ENCODE results near the gene COA1.
"Not testable (repeated sequence)": the region's sequence is repeated elsewhere in the genome, so short reads cannot be mapped to it uniquely, and the experiment has no call there.

COA1 gene, protein sequence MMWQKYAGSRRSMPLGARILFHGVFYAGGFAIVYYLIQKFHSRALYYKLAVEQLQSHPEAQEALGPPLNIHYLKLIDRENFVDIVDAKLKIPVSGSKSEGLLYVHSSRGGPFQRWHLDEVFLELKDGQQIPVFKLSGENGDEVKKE

DNA sequence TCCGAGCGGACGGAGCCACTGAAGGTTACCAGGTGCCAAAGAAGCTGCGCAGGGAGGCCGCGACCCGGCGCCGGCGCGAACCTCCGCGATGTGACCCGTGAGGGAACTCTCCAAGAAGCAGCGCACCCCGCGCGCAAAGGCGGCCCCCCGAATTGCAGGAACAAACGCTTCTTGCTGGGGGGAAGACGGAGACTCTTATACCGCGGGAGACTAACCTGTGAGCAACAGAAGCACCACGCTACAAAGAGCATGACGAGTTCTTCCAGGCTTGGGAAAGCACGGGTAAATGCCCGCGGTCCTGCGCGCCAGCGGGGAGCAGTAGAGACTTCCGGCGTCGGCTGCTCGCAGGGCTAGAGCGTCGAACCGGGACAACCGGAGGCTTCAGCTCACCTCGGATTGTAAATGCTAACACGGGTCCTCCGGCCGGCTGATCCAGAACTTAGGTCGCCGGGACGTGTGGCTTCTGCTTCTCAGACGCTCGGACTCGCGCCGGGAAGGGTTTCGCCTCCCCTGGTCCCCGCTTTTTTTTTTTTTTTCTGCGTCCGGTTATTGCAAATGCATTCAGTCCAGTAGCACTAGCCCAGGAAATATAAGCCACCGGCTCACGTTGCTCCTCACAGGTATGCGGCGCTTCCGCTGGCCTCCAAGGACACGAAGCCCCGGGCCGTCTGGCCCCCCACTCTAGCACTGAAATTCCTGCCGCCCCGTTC, at the start of gene COA1:
Gene COA1, minus strand, starts transcription at position 310 of the 710 bp plus-strand sequence. CDS start 80,909 bp downstream, outside the sequence.
- peak; percentile 77 to 82 for DNase-seq

DNA sequence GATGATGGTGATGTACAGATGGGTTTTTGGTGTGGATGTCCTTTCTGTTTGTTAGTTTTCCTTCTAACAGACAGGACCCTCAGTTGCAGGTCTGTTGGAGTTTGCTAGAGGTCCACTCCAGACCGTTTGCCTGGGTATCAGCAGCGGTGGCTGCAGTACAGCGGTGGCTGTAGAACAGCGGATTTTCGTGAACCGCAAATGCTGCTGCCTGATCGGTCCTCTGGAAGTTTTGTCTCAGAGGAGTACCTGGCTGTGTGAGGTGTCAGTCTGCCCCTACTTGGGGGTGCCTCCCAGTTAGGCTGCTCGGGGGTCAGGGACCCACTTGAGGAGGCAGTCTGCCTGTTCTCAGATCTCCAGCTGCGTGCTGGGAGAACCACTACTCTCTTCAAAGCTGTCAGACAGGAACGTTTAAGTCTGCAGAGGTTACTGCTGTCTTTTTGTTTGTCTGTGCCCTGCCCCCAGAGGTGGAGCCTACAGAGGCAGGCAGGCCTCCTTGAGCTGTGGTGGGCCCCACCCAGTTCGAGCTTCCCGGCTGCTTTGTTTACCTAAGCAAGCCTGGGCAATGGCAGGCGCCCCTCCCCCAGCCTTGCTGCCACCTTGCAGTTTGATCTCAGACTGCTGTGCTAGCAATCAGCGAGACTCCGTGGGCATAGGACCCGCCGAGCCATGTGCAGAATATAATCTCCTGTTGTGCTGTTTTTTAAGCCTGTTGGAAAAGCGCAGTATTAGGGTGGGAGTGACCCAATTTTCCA, 49.1 kb upstream of the COA1 start:
- DNase-seq: not testable (repeated sequence)

DNA sequence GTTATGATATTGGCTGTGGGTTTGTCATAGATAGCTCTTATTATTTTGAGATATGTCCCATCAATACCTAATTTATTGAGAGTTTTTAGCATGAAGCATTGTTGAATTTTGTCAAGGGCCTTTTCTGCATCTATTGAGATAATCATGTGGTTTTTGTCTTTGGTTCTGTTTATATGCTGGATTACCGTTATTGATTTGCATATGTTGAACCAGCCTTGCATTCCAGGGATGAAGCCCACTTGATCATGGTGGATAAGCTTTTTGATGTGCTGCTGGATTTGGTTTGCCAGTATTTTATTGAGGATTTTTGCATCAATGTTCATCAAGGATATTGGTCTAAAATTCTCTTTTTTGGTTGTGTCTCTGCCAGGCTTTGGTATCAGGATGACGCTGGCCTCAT, 45.9 kb upstream of the COA1 start:
- DNase-seq: not testable (repeated sequence)

DNA sequence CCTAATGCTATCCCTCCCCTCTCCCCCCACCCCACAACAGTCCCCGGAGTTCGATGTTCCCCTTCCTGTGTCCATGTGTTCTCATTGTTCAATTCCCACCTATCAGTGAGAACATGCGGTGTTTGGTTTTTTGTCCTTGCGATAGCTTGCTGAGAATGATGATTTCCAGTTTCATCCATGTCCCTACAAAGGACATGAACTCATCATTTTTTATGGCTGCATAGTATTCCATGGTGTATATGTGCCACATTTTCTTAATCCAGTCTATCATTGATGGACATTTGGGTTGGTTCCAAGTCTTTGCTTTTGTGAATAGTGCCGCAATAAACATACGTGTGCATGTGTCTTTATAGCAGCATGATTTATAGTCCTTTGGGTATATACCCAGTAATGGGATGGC, 43.9 kb upstream of the COA1 start:
- not testable (repeated sequence) for DNase-seq

DNA sequence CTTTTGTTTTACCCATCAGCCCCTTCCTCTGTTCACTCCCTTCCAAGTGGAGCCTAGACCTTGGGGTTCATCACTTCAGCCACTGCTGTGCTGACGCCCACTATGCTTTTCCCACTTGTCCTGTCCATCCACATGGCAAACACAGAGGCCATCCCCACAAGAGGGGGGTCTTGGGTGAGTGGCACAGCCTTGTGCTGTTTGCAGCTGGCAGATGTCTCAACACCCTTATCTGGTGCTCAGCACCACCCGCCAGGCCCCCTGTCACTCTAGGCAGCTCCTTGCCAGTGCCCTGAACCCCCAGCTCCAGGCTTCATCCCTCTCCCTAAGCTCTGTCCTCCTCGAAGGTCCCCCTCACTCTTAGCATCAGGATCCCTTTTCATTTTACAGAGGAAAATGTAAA, 42.2 kb upstream of the COA1 start:
- DNase-seq: no peak

DNA sequence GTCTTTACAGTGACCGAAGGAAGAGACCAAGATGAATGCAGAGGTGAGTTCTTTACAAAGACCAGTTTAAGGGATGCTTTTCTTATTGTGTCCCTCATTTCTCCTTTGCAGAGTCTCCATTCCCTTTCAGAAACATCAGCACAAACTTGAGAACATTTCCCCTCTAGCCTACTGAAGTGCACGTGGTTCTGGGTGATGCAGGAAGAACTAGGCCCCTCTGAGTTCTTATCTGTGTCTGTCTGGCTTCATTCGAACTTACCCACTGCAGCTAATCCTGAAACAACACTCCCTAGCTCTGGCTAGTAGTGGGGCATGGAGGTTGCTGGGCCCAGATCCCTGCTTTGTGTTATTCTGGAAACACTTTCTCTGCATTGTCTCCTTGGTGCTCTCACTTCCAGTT, 41.8 kb upstream of the COA1 start:
- DNase-seq: no peak

DNA sequence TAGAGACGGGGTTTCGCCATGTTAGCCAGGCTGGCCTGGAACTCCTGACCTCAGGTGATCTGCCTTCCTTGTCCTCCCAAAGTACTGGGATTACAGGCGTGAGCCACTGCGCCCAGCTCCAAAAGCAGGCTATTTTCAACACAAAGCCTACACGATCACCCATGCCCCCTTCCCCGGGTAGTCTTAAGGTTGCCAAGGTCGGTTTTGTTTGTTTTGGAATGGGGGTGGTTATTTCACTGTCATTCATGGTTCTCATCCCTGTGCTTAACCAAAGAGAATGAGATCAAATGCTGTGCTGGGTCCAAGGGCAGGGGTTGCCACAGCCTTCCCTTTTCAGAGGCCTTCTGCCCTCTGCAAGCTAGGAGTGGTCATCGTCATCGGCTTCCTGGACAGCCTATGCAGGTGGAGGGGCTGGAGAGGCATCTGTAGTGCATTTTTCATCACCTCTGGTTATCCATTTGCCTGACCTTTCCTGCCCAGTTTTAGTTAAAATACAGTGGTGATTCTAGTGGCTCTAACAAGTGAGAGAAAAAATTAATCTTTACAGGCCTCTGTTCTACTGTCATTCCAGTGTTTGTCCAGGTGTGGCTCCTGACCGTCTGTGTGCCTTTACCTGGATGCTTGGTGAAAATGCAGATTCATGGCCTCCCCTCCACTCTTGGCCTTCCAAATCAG, 40.6 kb upstream of the COA1 start:
- no peak for DNase-seq

DNA sequence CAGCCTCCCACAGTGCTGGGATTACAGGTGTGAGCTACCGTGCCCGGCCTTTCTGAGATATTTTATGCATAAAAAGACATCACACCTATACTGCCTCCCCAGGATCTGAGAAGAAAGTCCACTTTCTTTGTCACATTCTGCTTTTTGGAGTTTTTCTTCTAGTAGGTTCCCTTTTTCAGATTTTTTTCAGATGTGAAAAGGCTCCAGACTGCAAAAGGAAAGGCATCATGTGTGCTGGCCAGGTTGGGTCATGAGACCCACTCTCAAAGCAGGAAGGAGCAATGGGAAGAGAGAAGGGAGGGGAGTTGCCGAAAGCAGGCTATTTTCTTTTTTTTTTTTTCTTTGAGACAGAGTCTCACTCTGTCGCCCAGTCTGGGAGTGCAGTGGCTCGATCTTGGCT, 40.0 kb upstream of the COA1 start:
- DNase-seq: no peak

DNA sequence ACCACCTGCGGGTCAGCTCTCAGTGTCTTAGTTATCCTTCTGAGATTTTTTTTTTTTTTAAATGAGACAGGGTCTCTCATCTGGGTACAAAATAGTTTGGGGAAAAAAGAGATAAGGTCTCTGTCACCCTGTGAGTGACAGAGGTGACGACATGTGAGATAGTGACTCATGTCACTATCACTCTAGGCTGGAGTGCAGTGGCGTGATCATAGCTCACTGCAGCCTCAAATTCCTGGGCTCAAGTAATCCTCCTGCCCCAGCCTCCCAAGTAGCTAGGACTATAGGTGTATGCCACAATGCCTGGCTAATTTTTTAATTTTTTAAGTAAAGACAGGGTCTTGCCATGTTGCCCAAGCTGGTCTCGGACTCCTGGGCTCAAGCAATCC, 39.6 kb upstream of the COA1 start:
- DNase-seq: no peak

DNA sequence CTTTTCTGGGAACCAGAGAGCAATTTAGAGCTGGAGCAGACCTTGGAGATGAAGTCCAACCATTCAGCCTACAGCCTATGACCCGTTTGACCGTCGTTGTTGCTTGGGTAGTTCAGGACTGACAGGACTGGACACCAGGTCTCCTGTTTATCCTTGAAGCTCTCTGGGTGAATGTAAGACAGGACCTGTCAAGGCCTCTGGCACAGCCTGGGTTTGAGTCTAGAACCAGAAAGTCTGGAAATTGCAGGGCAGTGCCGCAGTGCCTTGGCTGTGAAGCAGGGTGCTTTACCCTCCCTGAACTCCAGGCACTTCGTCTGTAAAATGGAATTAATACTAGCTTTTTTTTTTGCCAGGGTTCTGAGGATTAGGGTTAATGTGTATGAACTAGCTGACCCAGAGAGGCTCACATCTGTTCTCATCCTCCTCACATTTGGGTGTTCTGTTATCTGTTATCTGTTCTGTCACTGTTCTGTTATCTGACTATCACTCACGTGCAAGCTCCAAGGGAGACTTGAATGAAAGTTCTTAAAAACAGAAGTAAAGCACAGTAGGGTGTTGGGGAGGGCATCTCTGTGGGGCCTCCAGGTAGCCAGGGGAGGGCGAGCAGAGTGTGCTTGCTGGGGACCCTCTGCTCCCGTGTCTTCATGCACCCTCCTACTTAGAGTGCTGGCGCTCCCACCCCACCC, 39.0 kb upstream of the COA1 start:
- DNase-seq: no peak

DNA sequence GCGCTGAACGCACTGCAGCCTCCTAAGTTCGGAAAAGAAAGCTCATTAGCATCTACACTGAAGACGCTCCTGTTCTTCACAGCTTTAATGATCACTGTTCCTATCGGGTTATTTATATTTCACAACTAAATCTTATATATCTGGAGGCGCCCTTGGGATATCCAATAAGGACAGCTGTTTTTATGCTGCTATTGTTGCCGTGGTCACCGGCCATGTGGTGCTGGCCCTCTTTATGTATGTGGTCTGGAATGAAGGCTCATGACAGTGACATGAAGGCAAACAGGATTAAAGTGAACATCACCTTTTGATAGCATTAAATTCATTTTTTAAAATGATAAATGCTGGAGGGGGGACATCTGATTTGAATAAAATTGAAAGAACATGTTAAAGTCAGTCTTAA, 38.0 kb upstream of the COA1 start:
- DNase-seq: no peak

DNA sequence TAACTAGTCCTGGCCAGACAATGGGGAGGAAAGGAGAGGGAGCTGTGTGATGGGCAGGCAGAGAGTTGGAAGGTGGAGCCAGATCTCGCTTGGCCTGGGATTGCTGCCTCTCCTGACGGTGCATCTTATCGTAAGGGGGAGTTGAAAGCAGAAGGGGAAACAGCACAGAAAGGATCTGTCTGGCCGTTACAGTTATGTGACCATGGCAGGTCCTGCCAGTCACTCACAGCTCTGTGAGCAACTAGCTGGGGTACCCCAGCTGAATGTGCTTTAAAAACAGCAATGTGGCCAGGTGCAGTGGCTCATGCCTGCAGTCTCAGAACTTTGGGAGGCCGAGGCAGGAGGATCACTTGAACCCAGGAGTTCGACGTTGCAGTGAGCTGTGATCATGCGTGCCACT, 37.2 kb upstream of the COA1 start:
- no peak for DNase-seq

DNA sequence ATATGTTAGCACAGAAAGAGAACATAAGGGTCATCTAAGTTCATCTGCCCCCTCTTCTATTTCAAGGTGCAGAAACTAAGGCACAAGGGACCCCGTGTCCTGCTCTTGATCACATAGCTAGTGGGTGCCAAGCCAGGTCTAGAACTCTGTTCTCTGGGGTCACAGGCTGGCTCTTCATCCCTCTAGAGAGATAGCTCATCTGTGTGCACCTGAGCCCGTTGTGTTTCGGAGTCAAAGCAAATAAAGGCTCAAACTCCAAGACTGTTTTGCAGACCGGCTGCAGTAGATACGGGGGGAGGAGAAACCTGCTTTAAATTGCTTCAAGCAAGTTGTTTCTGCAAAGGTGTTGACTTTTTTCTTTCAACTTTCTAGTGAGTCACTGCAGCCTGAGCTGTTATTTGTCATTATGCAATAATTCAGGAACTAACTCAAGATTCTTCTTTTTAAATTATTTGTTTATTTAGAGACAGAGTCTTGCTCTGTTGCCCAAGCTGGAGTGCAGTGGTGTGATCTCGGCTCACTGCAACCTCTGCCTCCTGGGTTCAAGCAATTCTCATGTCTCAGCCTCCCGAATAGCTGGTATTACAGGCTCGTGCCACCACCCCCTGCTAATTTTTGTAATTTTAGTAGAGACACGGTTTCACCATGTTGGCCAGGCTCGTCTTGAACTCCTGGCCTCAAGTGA, 35.6 kb upstream of the COA1 start:
- no peak for DNase-seq

DNA sequence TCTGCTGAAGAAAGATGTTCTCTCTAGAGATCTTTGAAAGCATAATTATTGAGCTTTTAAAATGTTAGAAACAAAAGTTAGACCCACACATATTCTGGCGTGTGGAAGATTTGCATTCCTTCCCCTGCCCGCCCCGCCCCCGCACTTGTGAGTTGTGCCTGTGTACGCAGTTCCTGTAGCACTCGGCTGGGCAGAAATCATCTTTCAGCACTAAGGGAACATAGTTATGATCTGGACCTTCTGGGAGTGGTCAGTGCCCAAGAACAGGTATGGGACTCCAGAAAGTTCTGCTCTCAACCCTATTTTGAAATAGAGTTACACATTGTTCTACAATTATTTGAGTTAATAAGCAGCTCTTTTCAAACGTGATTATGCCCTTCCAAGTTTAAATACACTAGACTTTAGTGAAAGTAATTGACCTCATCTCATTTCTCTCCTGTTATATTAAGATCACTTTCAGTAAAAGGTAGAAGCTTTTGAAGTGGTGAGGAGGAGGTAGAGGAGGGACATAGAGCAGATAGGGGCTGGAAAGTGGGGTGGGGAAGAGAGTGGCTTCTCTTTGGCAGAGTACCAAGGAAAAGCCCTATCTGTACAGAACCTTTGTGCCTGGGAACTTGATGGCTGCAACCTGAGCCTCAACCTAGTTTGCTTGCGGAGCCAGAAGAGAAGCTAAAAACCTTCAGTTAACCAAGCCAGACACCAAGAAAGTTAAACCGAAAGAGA, 34.9 kb upstream of the COA1 start:
- peak; percentile 43 to 51 for DNase-seq

DNA sequence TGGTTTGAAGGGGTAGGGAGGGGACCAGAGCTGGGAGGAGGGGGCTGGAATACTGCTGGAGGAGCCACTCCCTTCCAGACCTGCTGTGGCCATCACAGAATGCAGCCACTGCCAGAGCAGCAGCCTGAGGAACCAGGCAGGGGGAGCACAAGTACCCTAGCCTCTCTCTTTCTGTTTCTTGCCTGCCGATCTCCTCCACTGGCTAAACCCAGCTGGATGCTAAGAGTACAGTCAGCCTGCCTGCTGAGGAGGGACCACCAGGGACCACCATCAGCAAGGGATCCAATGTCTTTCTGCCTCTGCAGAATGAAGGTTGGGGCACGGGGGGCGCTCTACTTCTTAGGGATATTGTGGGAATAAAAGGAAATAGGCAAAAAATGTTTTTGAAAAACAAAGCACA, 33.9 kb upstream of the COA1 start:
- no peak for DNase-seq

DNA sequence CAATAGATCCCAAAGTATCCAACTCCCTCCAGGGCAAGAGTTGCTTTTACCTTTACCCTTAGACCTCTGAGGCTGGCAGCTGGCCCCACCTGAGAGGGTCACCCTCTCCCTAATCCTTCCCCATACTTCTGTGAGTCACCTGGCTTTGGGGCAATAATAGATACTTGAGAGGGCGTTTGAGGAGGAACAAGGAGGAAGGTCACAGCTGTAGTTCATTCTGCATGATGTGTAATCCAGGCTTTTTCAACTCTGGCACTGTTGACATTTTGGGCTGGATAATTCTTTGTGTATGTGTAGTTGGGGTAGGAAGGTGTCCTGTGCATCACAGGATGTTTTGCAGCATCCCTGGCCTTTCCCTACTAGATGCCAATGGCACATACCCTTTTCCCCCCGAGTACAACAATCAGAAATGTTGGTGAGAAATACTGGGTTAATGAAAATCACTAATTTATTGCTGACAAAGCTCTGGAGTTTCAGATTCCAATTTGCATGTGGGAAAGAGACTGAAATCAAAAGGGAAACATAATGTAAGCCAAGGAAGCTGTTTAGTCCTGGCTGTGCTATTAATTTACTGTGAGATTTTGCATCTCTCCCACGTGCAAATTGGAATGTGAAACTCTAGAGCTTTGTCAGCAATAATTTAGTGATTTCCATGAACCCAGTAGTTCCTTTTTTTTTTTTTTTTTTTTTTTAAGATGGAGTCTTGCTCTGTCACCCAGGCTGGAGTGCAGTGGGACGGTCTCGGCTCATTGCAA, 32.8 kb upstream of the COA1 start:
- DNase-seq: no peak

DNA sequence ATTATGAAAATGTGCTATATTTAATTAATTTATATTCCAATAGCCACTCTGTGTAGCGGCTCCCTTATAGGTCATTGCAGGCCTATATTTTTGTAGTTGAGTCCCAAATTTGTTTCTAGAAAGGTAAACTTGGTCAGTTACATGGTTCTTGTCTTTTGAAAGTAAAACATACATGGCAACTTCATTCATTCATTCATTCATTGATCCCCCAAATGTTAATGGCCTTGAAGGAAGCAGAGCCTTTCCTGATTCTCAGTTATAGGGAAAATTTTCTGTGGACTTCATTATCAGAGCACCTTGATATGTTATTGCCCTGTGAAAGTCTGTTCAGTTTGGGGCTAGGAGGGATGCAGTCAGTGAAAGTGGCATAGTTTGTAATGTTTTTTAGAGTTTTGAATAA, 32.1 kb upstream of the COA1 start:
- no peak for DNase-seq

DNA sequence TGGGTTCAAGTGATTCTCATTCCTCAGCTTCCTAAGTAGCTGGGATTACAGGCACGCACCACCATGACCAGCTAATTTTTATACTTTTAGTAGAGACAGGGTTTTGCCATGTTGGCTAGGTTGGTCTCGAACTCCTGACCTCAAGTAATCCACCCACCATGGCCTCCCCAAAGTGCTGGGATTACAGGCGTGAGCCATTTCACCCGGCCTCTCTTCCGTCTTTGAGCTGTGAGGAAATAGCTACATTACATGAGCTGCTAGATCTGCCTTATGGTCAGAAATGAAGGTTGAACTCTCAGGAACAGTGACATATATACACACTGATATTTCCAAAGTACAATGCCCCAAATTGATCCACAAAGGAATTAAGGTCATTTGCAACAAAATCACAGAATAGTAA, 31.5 kb upstream of the COA1 start:
- DNase-seq: no peak

DNA sequence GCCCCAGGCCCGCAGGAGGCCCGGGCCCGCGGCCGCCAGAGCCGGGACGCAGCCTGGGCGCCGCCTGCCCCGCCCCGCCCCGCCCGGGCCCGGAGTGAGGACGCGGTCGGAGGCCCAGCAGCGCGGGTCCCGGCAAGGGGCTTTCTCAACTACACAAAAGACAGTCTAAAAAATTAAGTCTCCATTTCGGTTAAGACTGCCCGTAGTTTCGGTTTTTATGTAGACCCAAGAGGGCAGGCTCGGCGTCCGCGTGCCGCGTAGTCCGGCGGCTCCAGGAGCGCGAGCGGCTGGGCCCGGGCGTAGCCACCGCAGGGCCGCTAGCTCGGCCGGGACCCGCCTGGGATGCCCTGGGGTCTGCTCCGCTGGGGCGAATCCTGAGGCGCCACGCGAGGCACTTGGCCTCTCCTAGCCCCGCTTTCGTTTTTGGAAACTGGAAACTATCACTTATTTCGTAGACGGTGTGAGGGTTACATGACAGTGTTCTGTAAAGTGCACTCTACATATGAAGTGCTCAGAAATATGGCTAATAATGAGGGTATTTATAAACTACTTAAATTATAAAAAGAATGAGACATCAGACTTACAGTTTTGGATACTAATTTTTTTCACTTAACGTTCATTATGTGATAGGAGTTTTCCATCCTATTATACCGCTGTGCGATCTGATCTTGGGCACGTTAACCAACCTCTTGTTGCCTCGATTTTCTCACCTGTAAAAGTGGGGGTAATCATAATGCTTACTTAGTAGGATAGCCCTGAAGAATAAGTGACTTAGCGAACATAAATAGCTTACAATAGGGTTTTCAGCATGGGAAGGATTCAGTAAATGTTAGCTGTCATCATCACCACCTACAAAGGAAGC, 29.7 kb upstream of the COA1 start:
- DNase-seq: peak; percentile 42 to 46

Data from stimulated activated CD4-positive, alpha-beta T cell treated with anti-CD3 and anti-CD28 coated beads, Interleukin-4, amount 100 ng/mL, for 4 hours (primary cell).